H1 (cell line): Measurements from ENCODE around the gene TSC22D3. TPM values are rescaled to one million over a fixed set of nuclear protein-coding genes. Genes with fewer than 3 reads are reported as not detected.
"Not testable (repeated sequence)": the region's sequence is repeated elsewhere in the genome, so short reads cannot be mapped to it uniquely, and the experiment has no call there.

ENCODE experiments used
- CTCF ChIA-PET: fragments of 300-600 bp; sonication (Branson Sonifier 250); formaldehyde crosslinking; loops from one replicate; lab custom pipeline; 2021; ENCODE audit not compliant: partially characterized antibody; lab: Charles Lee
- POLR2A ChIA-PET: fragments of 300-600 bp; sonication (Branson Sonifier 250); formaldehyde crosslinking; loops from one replicate; lab custom pipeline; 2021; ENCODE audit warnings: inconsistent platforms; ENCODE audit not compliant: partially characterized antibody; lab: Charles Lee
- DNase-seq, 2 experiments: peaks; one replicate each; pipeline versions ENCODE4 v3.0.0 to v3.0.0-alpha.2; 2010 to 2022; ENCODE audit warnings: low spot score in 2 of 2, low read depth in 1 of 2, mixed read lengths in 1 of 2
- FAIRE-seq: peaks from 2 replicates; lab custom pipeline; 2011; peaks lifted over from hg19 to GRCh38; lab: Jason Lieb, UNC
- H2AFZ ChIP-seq: 2 replicates; pipeline ENCODE4 v1.8.1; 2012; ENCODE audit warnings: low read length, inconsistent platforms
- H2AK5ac ChIP-seq: 2 replicates; pipeline ENCODE4 v1.6.1; 2013; ENCODE audit warnings: low read depth, low read length
- H2BK120ac ChIP-seq: replicated peaks from 2 replicates; pipeline ENCODE3; 2013; ENCODE audit warnings: low read depth, low read length, inconsistent platforms
- H2BK12ac ChIP-seq: 2 replicates; pipeline ENCODE4 v1.6.1; 2013; ENCODE audit warnings: low read depth, low read length
- H2BK15ac ChIP-seq: 2 replicates; pipeline ENCODE4 v1.6.1; 2013; ENCODE audit warnings: low read length
- H2BK20ac ChIP-seq: 2 replicates; pipeline ENCODE4 v1.6.1; 2013; ENCODE audit warnings: low read length
- H2BK5ac ChIP-seq: 2 replicates; pipeline ENCODE4 v1.6.1; 2013; ENCODE audit warnings: low read depth, low read length
- H3K14ac ChIP-seq: 2 replicates; pipeline ENCODE4 v1.6.1; 2013; ENCODE audit warnings: inconsistent platforms; ENCODE audit not compliant: insufficient read length
- H3K18ac ChIP-seq: 2 replicates; pipeline ENCODE4 v1.6.1; 2013; ENCODE audit warnings: low read length; ENCODE audit errors: extremely low read depth
- H3K23ac ChIP-seq: 2 replicates; pipeline ENCODE4 v1.6.1; 2013; ENCODE audit warnings: inconsistent platforms; ENCODE audit not compliant: insufficient read length
- H3K23me2 ChIP-seq: 2 replicates; pipeline ENCODE4 v1.6.1; 2013; ENCODE audit warnings: low read depth, low read length
- H3K27ac ChIP-seq: 2 replicates; pipeline ENCODE4 v1.6.1; 2011; ENCODE audit warnings: low read depth, low read length, inconsistent platforms
- H3K27me3 ChIP-seq, 4 experiments: replicated peaks in 1 of 4; 1 replicate in 1 of 4; 2 replicates in 3 of 4; pipeline versions ENCODE4 v1.6.1 to v1.8.1; 2011 to 2013; ENCODE audit warnings: low read length in 3 of 4, mild to moderate bottlenecking in 3 of 4, inconsistent platforms in 2 of 4, mixed read lengths in 2 of 4, moderate library complexity in 1 of 4; ENCODE audit not compliant: control insufficient read depth in 3 of 4, insufficient read depth in 3 of 4; ENCODE audit errors: extremely low read depth in 1 of 4
- H3K36me3 ChIP-seq, 4 experiments: 2 replicates each; pipeline versions ENCODE4 v1.6.1 to v1.8.1; 2011 to 2013; ENCODE audit warnings: mild to moderate bottlenecking in 4 of 4, low read length in 3 of 4, moderate library complexity in 2 of 4, control low read depth in 1 of 4, inconsistent platforms in 1 of 4; ENCODE audit not compliant: insufficient read depth in 4 of 4, control insufficient read depth in 2 of 4
- H3K4ac ChIP-seq: replicated peaks from 2 replicates; pipeline ENCODE3; 2013; ENCODE audit warnings: low read length, low read depth, mixed read lengths, inconsistent platforms; ENCODE audit not compliant: insufficient read length
- H3K4me1 ChIP-seq, 4 experiments: replicated peaks in 1 of 4; 1 replicate in 1 of 4; 2 replicates in 3 of 4; pipeline versions ENCODE4 v1.6.1 to v1.8.1; 2011 to 2013; ENCODE audit warnings: low read length in 3 of 4, inconsistent platforms in 2 of 4, mixed read lengths in 1 of 4; ENCODE audit not compliant: insufficient read depth in 4 of 4, control insufficient read depth in 3 of 4
- H3K4me2 ChIP-seq, 2 experiments: 2 replicates each; pipeline versions ENCODE4 v1.6.1 to v1.8.1; 2011 to 2013; ENCODE audit warnings: low read depth in 2 of 2, low read length in 2 of 2, control low read depth in 1 of 2, inconsistent platforms in 1 of 2, mild to moderate bottlenecking in 1 of 2; ENCODE audit not compliant: insufficient read depth in 1 of 2
- H3K4me3 ChIP-seq, 4 experiments: fragments of 200-600, 300-600 bp in 1 of 4; sonication (generic), shearing (Covaris generic), sonication (Bioruptor Twin) in 1 of 4; 2 replicates each; pipeline versions ENCODE4 v1.5.1 to v1.8.1; 2011 to 2016; ENCODE audit warnings: low read length in 4 of 4, low read depth in 3 of 4, control low read depth in 2 of 4, inconsistent platforms in 2 of 4, mild to moderate bottlenecking in 2 of 4, mixed read lengths in 1 of 4, moderate library complexity in 1 of 4; ENCODE audit not compliant: insufficient read depth in 2 of 4; ENCODE audit errors: extremely low read depth in 1 of 4
- H3K56ac ChIP-seq: replicated peaks from 2 replicates; pipeline ENCODE3; 2013; ENCODE audit warnings: low read depth, mild to moderate bottlenecking, mixed read lengths, low read length, inconsistent platforms; ENCODE audit not compliant: insufficient read length
- H3K79me1 ChIP-seq: 2 replicates; pipeline ENCODE4 v1.6.1; 2013; ENCODE audit warnings: low read depth, low read length, control low read depth
- H3K79me2 ChIP-seq, 2 experiments: 2 replicates each; pipeline versions ENCODE4 v1.6.1 to v1.8.1; 2012 to 2013; ENCODE audit warnings: low read length in 2 of 2, mild to moderate bottlenecking in 2 of 2, inconsistent platforms in 1 of 2; ENCODE audit not compliant: insufficient read depth in 2 of 2, control insufficient read depth in 1 of 2
- H3K9ac ChIP-seq, 4 experiments: replicated peaks in 1 of 4; 1 replicate in 1 of 4; 2 replicates in 3 of 4; pipeline versions ENCODE4 v1.6.1 to v1.8.1; 2011 to 2013; ENCODE audit warnings: low read depth in 3 of 4, low read length in 3 of 4, control low read depth in 2 of 4, mild to moderate bottlenecking in 2 of 4, moderate library complexity in 2 of 4, inconsistent platforms in 1 of 4; ENCODE audit errors: extremely low read depth in 1 of 4
- H3K9me3 ChIP-seq, 2 experiments: 2 replicates each; pipeline versions ENCODE4 v1.6.1 to v1.8.1; 2012 to 2013; ENCODE audit warnings: mild to moderate bottlenecking in 2 of 2, moderate library complexity in 2 of 2, control low read depth in 1 of 2, inconsistent platforms in 1 of 2, low read depth in 1 of 2, low read length in 1 of 2, mixed read lengths in 1 of 2; ENCODE audit not compliant: insufficient read depth in 2 of 2
- H4K20me1 ChIP-seq, 2 experiments: replicated peaks in 1 of 2; 2 replicates each; pipeline versions ENCODE3 to v1.8.1; 2011 to 2013; ENCODE audit warnings: inconsistent platforms in 2 of 2, low read length in 2 of 2, mild to moderate bottlenecking in 1 of 2; ENCODE audit not compliant: insufficient read depth in 2 of 2, control insufficient read depth in 1 of 2
- H4K5ac ChIP-seq: 2 replicates; pipeline ENCODE4 v1.6.1; 2013; ENCODE audit warnings: low read length, low read depth, mixed read lengths, inconsistent platforms; ENCODE audit not compliant: insufficient read length
- H4K8ac ChIP-seq: 2 replicates; pipeline ENCODE4 v1.8.0; 2013; ENCODE audit warnings: mild to moderate bottlenecking, moderate library complexity, low read length, inconsistent platforms; ENCODE audit not compliant: insufficient read depth; ENCODE audit errors: extremely low read depth
- H4K91ac ChIP-seq: replicated peaks from 2 replicates; pipeline ENCODE3; 2013; ENCODE audit warnings: low read length, mixed read lengths, inconsistent platforms; ENCODE audit not compliant: insufficient read length
- MAFK ChIP-seq: IDR thresholded peaks from 2 replicates; pipeline ENCODE4 v1.6.1; 2012; ENCODE audit warnings: low read depth, mild to moderate bottlenecking, improper control_type of control experiment, low read length
- WGBS, 2 experiments: shearing (Covaris generic) in 1 of 2; methylation state at CpG; one replicate each; pipeline versions ENCODE4 v1.1.6 to v1.1.7; 2013 to 2015; ENCODE audit warnings: low lambda C conversion rate in 2 of 2, mixed read lengths in 2 of 2, inconsistent platforms in 1 of 2, low coverage in 1 of 2, missing lambda C conversion rate in 1 of 2; ENCODE audit not compliant: insufficient replicate concordance in 2 of 2, insufficient coverage in 1 of 2, insufficient read length in 1 of 2; ENCODE audit errors: extremely low coverage in 1 of 2, missing lambda C conversion rate in 1 of 2; 5-methylcytosine and 5-hydroxymethylcytosine counted together
- polyA plus RNA-seq, 7 experiments: library from polyadenylated mRNA; depleted of rRNA in 3 of 7; stranded (reverse) in 5 of 7; unstranded in 2 of 7; fragments of >200 nt in 5 of 7; fragments of 200-250 nt in 2 of 7; gene quantifications; 1 replicate in 5 of 7; 2 replicates in 1 of 7; 4 replicates in 1 of 7; pipeline versions ENCODE4 v1.2.1 to v1.2.3, GENCODE V29; 2011 to 2013; ENCODE audit warnings: missing spikeins in 2 of 7, mixed read lengths in 2 of 7
- total RNA-seq: library from RNA; stranded (reverse); fragmentation: NEBNext Ultra II Directional; extraction: Animal tissue kit (Norgen Biotek cat#: 25700); gene quantifications from 2 replicates; pipeline ENCODE4 v1.2.1, GENCODE V29; 2021

TSC22D3 gene
- total and polyA plus RNA-seq, 2 of the 8 experiments (the other 6 are each of a cell fraction or from before 2014, with no cell fraction given) = 7.6 to 12.9 TPM

DNA sequence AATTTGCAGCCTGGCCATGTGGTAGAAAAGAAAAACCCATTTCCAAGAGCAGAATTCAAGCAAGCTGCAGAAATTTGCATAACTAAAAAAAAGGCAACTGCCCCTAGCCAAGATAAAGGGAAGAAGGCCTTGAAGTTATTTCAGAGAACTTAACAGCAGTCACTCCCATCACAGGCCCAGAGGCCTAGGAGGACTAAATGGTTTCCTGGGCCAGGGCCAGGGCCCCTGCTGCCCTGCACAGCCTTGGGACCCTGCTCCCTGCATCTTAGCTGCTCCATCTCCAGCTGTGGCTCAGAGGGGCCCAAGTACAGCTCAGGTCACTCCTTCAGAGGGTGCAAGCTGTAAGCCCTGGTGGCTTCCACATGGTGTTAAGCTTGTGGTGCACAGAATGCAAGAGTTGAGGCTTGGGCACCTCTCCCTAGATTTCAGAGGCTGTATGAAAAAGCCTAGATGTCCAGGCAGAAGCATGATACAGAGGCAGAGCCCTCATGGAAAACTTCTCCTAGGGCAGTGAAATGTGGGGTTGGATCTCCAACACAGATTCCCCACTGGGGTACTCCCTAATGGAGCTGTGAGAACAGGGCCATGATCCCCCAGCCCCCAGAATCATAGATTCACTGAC, 43.4 kb upstream of the TSC22D3 start:
- Histone ChIP-seq H3K36me3 (no peaks in the 10 kb centered on the region), H3K4me2 (no peak overlapping the region), H2BK20ac (no peak overlapping the region), H2BK5ac (no peak overlapping the region), H3K18ac (no peak overlapping the region), H4K20me1 (no peaks in the 10 kb centered on the region), H3K79me2 (no peaks in the 10 kb centered on the region), H3K4ac (no peak overlapping the region), H3K27ac (no peak overlapping the region), H3K23me2 (no peaks in the 10 kb centered on the region), H4K5ac (no peak overlapping the region), H3K9me3 (peaks cover 9 to 16% of the 10 kb centered on the region in 2 experiments; a peak in 3 of 4 replicates), H3K9ac (no peak overlapping the region), H4K8ac (no peak overlapping the region), H3K4me3 (no peak overlapping the region), H2BK12ac (no peak overlapping the region), H3K79me1 (no peaks in the 10 kb centered on the region), H2BK15ac (no peak overlapping the region), H3K4me1 (no peaks in the 10 kb centered on the region), H3K27me3 (no peaks in the 10 kb centered on the region), H4K91ac (no peak overlapping the region), H2AFZ (no peak overlapping the region), H2AK5ac (no peak overlapping the region), H3K56ac (no peak overlapping the region), H3K14ac (no peak overlapping the region), H3K23ac (no peak overlapping the region), H2BK120ac (no peak overlapping the region)
- TF ChIP-seq MAFK = no peak
- ChIA-PET CTCF (no interaction called here), POLR2A (no interaction called here)
- DNase-seq (no peak), FAIRE-seq (no peak)

DNA sequence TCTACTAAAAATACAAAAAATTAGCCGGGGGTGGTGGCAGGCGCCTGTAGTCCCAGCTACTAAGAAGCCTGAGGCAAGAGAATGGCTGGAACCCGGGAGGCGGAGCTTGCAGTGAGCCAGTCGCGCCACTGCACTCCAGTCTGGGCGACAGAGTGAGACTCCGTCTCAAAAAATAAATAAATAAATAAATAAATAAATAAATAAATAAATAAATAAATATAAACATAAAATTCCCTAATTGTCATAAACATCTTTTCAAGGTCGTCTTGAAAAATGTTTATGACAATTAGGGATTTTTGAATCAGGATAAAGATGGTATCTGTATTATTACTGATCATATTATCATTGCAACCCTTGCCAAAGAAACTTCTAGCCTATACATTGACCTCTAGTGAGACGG, 34.5 kb upstream of the TSC22D3 start:
- H2BK15ac ChIP-seq, H4K5ac ChIP-seq, H2AK5ac ChIP-seq, H3K4me2 ChIP-seq, H2BK20ac ChIP-seq, H3K4me1 ChIP-seq, H3K79me1 ChIP-seq, H2BK12ac ChIP-seq, H4K8ac ChIP-seq, H3K9ac ChIP-seq, H3K79me2 ChIP-seq, H3K4ac ChIP-seq, H3K27me3 ChIP-seq, H2AFZ ChIP-seq, H3K23me2 ChIP-seq, H3K18ac ChIP-seq, H3K4me3 ChIP-seq, H3K56ac ChIP-seq, H3K23ac ChIP-seq, H3K27ac ChIP-seq, H3K14ac ChIP-seq, H2BK5ac ChIP-seq, H3K36me3 ChIP-seq, H4K91ac ChIP-seq, H3K9me3 ChIP-seq, FAIRE-seq, H4K20me1 ChIP-seq, DNase-seq, H2BK120ac ChIP-seq, POLR2A ChIA-PET: not testable (repeated sequence)
- WGBS, 2 experiments = 91% methylated on average over 10 of the region's 10 CpGs; no CpG with 5 or more reads in 1 of the 2 experiments
- CTCF ChIA-PET = interaction anchor here (0.7 kb wide), 1 partner anchor 11 kb away, joined by 3 read pairs; no protein-coding TSS in a partner anchor
